OCI-LY1 (cell line): Measurements from ENCODE around the gene ARHGAP24.

Experiments used
- H2AFZ ChIP-seq: fragments of 200-600 bp; sonication (generic), shearing (Covaris generic); 2 replicates; pipeline ENCODE4 v1.6.0; 2014; ENCODE audit warnings: antibody characterized with exemption, mild to moderate bottlenecking, low read length
- H3F3A ChIP-seq: fragments of 200-600 bp; sonication (generic), shearing (Covaris generic); 2 replicates; pipeline ENCODE4 v1.6.0; 2014; ENCODE audit warnings: mild to moderate bottlenecking, antibody characterized with exemption, low read length, moderate library complexity; ENCODE audit not compliant: insufficient read depth
- H3K27ac ChIP-seq: fragments of 200-600 bp; sonication (generic); 2 replicates; pipeline ENCODE4 v1.5.1; 2014; ENCODE audit warnings: low read length, mixed run types, mild to moderate bottlenecking, low read depth; ENCODE audit not compliant: poor library complexity, severe bottlenecking
- H3K27me3 ChIP-seq: fragments of 200-600 bp; sonication (generic); 2 replicates; pipeline ENCODE4 v1.6.0; 2014; ENCODE audit warnings: antibody characterized with exemption, mild to moderate bottlenecking, low read length, moderate library complexity; ENCODE audit not compliant: insufficient read depth
- H3K36me3 ChIP-seq: fragments of 200-600 bp; sonication (generic); 2 replicates; pipeline ENCODE4 v1.6.1; 2014; ENCODE audit warnings: mild to moderate bottlenecking, antibody characterized with exemption, low read length, moderate library complexity, mixed read lengths; ENCODE audit not compliant: insufficient read depth
- H3K4me1 ChIP-seq: fragments of 200-600 bp; sonication (generic); 2 replicates; pipeline ENCODE4 v1.5.1; 2014; ENCODE audit warnings: mild to moderate bottlenecking, low read length, moderate library complexity; ENCODE audit not compliant: insufficient read depth, severe bottlenecking
- H3K4me2 ChIP-seq: fragments of 200-600 bp; sonication (generic), shearing (Covaris generic); 2 replicates; pipeline ENCODE4 v1.6.1; 2014; ENCODE audit warnings: low read length
- H3K4me3 ChIP-seq: fragments of 200-600 bp; sonication (generic); 2 replicates; pipeline ENCODE4 v1.5.1; 2014; ENCODE audit warnings: low read length, low read depth, mild to moderate bottlenecking, mixed read lengths; ENCODE audit not compliant: poor library complexity, severe bottlenecking
- H3K79me2 ChIP-seq: fragments of 200-600 bp; shearing (Covaris generic); 2 replicates; pipeline ENCODE4 v1.6.1; 2016; ENCODE audit warnings: mixed run types, low read length, mixed read lengths; ENCODE audit not compliant: insufficient read depth
- H3K9ac ChIP-seq: fragments of 200-600 bp; sonication (generic), shearing (Covaris generic); 2 replicates; pipeline ENCODE4 v1.6.1; 2014; ENCODE audit warnings: mild to moderate bottlenecking, low read length, mixed read lengths
- H3K9me2 ChIP-seq: fragments of 200-600 bp; sonication (generic), shearing (Covaris generic); 2 replicates; pipeline ENCODE4 v1.6.1; 2014; ENCODE audit warnings: low read depth, mild to moderate bottlenecking, low read length, mixed read lengths
- H3K9me3 ChIP-seq: fragments of 200-600 bp; shearing (Covaris generic); 2 replicates; pipeline ENCODE4 v1.6.1; 2014; ENCODE audit warnings: low read length, mixed read lengths
- H4K20me1 ChIP-seq: fragments of 200-600 bp; sonication (generic), shearing (Covaris generic); 2 replicates; pipeline ENCODE4 v1.6.0; 2016; ENCODE audit warnings: mild to moderate bottlenecking, low read length; ENCODE audit not compliant: insufficient read depth
- EZH2 ChIP-seq: fragments of 200-600 bp; sonication (generic), shearing (Covaris generic); IDR thresholded peaks from 2 replicates; pipeline ENCODE4 v1.8.0; 2017; ENCODE audit warnings: borderline replicate concordance, mixed run types, mild to moderate bottlenecking, antibody characterized with exemption, low read length, moderate library complexity, mixed read lengths
- TF ChIP-seq, protein P1 (sequence below): fragments of 200-600 bp; sonication (generic), shearing (Covaris generic); IDR thresholded peaks from 2 replicates; pipeline ENCODE4 v1.5.1; 2017; ENCODE audit warnings: mild to moderate bottlenecking, antibody characterized with exemption, low read length, moderate library complexity, mixed read lengths

The ARHGAP24 gene

DNA sequence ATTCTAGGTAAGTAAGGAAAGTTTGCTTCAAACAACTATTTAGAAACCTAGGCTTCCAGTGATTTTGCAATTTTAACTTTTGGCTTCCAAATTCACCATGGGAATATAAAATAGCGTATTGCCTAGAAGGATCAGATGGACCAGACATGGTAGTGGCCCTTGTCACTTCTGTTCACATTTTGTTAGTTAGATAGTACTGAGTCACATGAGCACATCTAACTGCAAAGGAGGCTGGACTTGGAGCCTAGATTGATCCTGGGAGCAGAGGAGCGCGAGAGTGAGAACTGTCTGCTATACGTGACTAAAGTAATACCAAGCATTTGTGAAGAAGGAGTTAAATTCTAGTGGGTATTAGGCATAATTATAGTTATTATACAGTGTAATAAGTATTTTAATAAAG, 102.4 kb downstream of the ARHGAP24 start:
- no peaks in the 10 kb centered on the region for H3K9me2 ChIP-seq
- H3K9ac ChIP-seq, result no peak overlapping the region
- H3K4me2 ChIP-seq, result no peak overlapping the region
- H3K36me3 ChIP-seq, result peaks cover 85% of the 10 kb centered on the region
- no peaks in the 10 kb centered on the region for H3K27me3 ChIP-seq
- no peak overlapping the region for H2AFZ ChIP-seq
- no peaks in the 10 kb centered on the region for H3F3A ChIP-seq
- H3K4me1 ChIP-seq, result peaks cover 7% of the 10 kb centered on the region
- H4K20me1 ChIP-seq, result no peaks in the 10 kb centered on the region
- TF ChIP-seq, protein P1, sequence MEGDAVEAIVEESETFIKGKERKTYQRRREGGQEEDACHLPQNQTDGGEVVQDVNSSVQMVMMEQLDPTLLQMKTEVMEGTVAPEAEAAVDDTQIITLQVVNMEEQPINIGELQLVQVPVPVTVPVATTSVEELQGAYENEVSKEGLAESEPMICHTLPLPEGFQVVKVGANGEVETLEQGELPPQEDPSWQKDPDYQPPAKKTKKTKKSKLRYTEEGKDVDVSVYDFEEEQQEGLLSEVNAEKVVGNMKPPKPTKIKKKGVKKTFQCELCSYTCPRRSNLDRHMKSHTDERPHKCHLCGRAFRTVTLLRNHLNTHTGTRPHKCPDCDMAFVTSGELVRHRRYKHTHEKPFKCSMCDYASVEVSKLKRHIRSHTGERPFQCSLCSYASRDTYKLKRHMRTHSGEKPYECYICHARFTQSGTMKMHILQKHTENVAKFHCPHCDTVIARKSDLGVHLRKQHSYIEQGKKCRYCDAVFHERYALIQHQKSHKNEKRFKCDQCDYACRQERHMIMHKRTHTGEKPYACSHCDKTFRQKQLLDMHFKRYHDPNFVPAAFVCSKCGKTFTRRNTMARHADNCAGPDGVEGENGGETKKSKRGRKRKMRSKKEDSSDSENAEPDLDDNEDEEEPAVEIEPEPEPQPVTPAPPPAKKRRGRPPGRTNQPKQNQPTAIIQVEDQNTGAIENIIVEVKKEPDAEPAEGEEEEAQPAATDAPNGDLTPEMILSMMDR, result no peak
- TF ChIP-seq EZH2, result no peak
- H3K9me3 ChIP-seq, result 0 out of 2 replicates have a peak, but pooled peaks cover 4% of the 10 kb centered on the region
- H3K27ac ChIP-seq, result no peak overlapping the region
- peaks cover 3% of the 10 kb centered on the region for H3K79me2 ChIP-seq
- no peak overlapping the region for H3K4me3 ChIP-seq

DNA sequence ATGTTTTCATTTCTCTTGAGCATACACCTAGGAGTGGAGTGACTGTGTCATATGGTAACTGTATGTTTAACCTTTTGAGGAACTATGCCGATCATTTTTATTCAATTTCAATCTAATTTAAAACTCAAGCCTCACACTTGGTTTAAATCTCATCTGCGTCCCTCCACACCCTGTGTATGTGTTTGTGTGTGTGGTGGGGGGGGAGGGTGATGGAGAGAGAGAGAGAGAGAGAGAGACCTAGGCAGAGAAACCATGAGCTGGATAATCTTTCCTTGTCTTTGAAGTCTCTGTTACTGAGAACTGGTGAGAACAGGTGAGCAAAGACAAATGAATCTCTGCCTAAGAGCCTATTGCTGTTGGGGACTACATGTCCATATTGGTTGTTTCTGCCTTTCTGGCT, 105.0 kb downstream of the ARHGAP24 start:
- no peak overlapping the region for H3K4me3 ChIP-seq
- peaks cover 8% of the 10 kb centered on the region for H3K9me3 ChIP-seq
- H3K27ac ChIP-seq, result no peak overlapping the region
- H3F3A ChIP-seq, result 0 out of 2 replicates have a peak, but pooled peaks cover 3% of the 10 kb centered on the region
- no peaks in the 10 kb centered on the region for H4K20me1 ChIP-seq
- H3K4me1 ChIP-seq, result peaks cover 7% of the 10 kb centered on the region
- no peaks in the 10 kb centered on the region for H3K27me3 ChIP-seq
- H3K9me2 ChIP-seq, result no peaks in the 10 kb centered on the region
- no peak overlapping the region for H3K9ac ChIP-seq
- no peak overlapping the region for H2AFZ ChIP-seq
- H3K79me2 ChIP-seq, result peaks cover 5% of the 10 kb centered on the region
- peaks cover 75% of the 10 kb centered on the region for H3K36me3 ChIP-seq
- TF ChIP-seq, protein P1, result no peak
- TF ChIP-seq EZH2, result no peak
- H3K4me2 ChIP-seq, result no peak overlapping the region

DNA sequence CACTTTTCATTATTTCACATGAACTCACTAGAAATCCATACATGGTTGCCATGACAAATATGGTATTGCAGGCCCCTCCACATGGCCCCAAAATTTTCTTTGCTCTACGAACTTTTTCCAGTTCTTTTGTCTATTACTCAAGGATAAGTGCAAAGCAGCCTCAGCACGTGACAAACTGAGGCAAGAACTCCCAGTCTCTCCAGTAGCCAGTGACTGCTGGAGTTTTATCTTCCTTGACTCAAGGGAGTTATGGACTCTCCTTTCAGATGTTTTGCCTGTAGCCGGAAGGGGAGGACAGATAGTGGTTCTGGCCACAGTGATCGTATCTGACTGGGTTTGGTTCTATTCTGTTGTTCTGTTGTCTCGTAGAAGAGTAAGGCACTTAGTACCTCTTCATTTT, 105.5 kb downstream of the ARHGAP24 start:
- H3K27ac ChIP-seq, result no peak overlapping the region
- TF ChIP-seq, protein P1, result no peak
- no peak for TF ChIP-seq EZH2

More for the DNA sequence above, 105.5 kb downstream of the ARHGAP24 start:
- Histone ChIP-seq H3K36me3 (peaks cover 75% of the 10 kb centered on the region), H4K20me1 (no peaks in the 10 kb centered on the region), H3K27me3 (no peaks in the 10 kb centered on the region), H3F3A (0 out of 2 replicates have a peak, but pooled peaks cover 3% of the 10 kb centered on the region), H3K9me3 (peaks cover 11% of the 10 kb centered on the region), H3K9me2 (no peaks in the 10 kb centered on the region), H3K4me2 (no peak overlapping the region), H2AFZ (no peak overlapping the region), H3K79me2 (peaks cover 5% of the 10 kb centered on the region), H3K4me3 (no peak overlapping the region), H3K4me1 (peaks cover 7% of the 10 kb centered on the region), H3K9ac (no peak overlapping the region)
